Fibroblast of skin of scalp (primary cell): ENCODE measurements around the gene PIK3CA.
"Not testable (repeated sequence)": the region's sequence is repeated elsewhere in the genome, so short reads cannot be mapped to it uniquely, and the experiment has no call there.

Experiments
- DNase-seq: peaks from one replicate; pipeline ENCODE4 v3.0.0-alpha.2; 2013

The PIK3CA gene

DNA sequence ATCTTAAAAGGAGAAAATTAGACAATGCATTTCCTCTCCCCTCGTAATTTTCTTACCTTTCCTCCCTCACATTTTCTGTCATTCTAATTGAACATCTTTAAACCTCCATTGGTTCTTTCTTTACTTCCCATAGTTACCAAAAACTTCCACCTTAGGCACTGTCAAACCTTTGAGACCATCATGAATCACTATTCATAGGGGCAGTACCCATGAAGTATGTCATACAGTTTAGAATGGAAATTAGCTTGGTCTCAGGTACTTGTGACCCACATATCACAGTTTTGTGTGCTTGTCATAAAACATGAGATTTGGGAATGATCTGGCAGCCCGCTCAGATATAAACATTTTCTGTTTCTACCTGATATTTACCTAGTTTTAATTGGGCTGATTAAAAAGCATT, 52.6 kb downstream of the PIK3CA start:
- no peak for DNase-seq

DNA sequence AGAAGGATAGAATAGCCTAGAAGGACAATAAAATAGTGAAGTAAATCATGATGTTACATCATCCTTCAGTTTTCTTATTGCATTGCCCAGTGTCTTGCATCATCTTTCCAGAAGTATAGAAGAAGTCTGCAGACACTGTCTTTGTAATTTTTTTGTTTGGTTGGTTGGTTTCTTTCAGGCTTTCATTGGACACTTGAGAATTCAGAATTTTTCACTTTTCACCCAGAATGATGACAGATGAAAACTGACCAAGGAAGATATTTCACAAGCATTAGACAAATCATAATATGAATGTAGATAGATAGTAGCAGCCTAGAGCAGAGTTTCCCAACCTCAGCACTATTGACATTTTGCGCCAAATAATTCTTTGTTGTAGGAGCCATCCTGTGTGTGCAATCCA, 67.4 kb downstream of the PIK3CA start:
- DNase-seq, result peak; percentile 41

DNA sequence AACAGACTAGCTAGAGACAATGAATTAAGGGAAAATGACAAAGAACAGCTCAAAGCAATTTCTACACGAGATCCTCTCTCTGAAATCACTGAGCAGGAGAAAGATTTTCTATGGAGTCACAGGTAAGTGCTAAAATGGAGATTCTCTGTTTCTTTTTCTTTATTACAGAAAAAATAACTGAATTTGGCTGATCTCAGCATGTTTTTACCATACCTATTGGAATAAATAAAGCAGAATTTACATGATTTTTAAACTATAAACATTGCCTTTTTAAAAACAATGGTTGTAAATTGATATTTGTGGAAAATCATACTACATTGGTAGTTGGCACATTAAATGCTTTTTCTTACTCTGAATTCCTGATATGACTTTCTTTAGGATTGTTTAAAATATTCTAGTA, 70.1 kb downstream of the PIK3CA start:
- DNase-seq, result not testable (repeated sequence)

DNA sequence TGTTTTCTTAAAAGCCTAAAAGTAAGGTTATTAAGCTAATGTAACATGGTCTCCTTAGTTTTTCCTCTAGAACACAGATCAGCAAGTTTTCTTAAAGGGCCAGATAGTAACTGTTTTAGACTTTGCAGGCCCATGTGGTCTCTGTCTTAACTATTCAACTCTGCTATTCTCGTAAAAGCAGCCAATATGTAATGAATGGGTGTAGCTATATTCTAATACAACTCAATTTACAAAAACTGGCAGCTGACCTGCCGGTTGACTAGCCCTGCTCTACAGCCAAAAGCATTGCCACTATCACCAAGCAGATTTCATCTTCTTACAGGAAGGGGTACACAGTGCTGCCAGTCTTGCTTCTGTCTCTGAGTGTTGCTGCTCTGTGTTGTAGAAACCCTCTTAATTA, 75.4 kb downstream of the PIK3CA start:
- no peak for DNase-seq

DNA sequence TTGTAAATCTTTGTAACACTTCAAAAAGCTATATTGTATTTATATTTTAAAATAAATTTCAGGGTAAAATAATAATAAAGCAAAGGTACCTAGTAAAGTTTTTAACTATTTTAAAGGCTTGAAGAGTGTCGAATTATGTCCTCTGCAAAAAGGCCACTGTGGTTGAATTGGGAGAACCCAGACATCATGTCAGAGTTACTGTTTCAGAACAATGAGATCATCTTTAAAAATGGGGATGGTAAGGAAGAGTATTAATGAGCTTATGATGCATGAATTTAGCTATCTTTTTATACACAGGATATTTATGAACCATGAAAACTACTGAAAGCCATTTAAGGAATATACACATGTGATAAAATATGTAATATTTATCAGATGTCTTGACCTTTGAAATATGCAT, 76.4 kb downstream of the PIK3CA start:
- DNase-seq, result no peak

DNA sequence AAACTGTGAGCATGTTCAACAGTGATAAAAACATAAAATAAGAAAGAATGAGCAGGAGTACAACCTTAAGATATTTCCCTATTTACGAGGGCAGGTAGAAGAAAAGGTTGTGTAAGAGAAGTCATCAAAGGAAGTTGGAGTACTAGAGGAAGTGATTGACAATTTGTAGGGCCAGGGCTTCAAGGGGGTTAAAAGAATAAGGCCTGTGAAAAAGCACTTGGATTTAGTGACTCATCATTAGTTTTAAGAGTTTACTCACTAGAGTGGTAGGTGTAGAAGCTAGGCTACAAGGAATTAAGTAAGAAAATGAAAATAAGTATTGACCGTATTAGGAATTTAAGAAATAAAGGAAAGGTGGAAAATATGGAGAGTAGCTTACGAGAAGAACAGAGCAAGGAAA, 79.2 kb downstream of the PIK3CA start:
- no peak for DNase-seq

DNA sequence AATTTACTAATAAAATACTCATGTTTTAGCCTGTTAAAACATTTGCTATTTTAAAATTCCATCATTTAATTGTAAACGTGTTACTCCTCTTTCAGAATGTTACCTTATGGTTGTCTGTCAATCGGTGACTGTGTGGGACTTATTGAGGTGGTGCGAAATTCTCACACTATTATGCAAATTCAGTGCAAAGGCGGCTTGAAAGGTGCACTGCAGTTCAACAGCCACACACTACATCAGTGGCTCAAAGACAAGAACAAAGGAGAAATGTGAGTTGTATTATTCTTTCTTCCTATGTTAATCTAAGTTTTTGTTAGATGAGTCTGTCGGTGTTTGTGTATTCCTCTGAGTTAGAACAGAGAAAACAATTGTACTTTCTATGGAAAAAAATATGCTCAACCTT, 81.0 kb downstream of the PIK3CA start:
- DNase-seq, result no peak

DNA sequence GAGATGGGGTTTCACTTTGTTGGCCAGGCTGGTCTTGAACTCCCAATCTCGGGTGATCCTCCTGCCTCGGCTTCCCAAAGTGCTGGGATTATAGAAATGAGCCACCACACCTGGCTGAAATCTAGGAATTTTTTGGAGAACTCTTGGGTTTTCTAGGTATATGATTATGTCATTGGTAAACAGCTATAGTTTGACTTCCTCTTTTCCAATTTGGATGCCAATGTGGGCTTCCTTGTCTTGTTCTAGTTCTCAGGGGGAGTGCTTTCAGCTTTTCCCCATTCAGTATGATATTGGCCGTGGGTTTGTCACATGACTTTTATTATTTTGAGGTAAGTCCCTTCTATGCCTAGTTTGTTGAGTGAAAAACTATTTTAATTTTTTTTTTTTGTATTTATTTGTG, 84.9 kb downstream of the PIK3CA start:
- DNase-seq, result no peak

DNA sequence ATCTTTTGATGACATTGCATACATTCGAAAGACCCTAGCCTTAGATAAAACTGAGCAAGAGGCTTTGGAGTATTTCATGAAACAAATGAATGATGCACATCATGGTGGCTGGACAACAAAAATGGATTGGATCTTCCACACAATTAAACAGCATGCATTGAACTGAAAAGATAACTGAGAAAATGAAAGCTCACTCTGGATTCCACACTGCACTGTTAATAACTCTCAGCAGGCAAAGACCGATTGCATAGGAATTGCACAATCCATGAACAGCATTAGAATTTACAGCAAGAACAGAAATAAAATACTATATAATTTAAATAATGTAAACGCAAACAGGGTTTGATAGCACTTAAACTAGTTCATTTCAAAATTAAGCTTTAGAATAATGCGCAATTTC, 86.0 kb downstream of the PIK3CA start:
- DNase-seq, result peak; percentile 11

DNA sequence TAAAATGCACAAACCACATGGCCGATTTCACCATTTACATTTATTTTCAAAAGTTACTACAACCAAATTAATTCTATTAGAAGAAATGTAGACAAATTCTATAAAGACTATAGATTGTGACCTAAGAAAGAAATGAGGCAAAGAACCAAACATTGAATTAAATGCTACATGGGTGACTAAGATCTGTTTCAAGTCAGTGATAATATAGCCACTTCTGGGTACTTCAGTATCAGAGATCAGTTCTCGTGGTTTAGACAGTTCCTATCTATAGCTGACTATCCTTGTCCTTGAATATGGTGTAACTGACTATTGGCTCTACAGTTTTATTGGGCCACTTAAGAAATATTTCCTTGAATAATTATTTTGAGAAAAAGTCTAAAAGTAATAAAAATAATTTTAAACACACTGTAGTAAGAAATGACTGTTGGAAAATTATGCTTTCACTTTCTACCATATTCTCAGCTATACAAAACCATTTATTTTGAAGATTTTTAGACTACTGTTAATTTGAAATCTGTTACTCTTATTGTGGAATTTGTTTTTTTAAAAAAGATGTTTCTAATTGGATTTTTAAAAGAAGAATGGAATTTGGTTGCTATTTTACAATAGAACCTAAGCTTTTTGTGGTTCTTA, 88.6 kb downstream of the PIK3CA start:
- no peak for DNase-seq

DNA sequence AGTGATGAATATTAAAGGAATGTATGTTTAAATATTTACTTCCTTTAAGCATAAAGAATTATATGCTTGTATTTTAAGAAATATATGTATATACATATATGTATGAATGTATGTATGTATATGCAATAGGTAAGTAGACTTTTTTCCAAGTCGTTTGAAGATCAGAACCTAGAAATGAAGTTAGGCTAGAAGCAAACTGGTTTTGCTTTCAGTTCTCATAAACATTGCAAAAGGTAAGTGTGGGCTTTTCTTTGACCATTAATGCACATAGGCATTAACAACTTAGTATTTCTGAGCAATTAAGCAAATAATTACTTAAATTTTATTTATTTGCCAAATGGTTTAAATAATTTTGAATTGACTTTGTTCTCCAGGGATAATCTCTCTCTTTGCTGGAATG, 92.1 kb downstream of the PIK3CA start:
- DNase-seq, result not testable (repeated sequence)

DNA sequence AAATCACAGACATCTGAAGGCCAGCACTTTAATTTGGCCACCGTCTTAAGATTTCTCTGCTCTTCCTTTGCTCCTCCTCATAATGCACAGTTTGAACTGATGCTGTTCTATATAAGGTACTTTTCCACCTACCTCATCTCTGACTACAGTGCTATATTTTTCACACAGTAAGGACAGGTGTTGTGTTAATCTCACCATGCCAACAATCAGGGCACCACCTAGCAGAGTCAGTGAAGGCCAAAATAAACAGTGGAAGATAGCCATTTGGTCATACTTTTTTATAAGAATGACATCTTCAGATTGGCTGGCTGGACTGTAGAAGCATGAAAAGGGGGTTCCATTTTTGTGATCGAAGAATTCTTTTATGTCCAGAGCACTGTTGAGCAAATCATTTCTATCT, 94.7 kb downstream of the PIK3CA start:
- not testable (repeated sequence) for DNase-seq

DNA sequence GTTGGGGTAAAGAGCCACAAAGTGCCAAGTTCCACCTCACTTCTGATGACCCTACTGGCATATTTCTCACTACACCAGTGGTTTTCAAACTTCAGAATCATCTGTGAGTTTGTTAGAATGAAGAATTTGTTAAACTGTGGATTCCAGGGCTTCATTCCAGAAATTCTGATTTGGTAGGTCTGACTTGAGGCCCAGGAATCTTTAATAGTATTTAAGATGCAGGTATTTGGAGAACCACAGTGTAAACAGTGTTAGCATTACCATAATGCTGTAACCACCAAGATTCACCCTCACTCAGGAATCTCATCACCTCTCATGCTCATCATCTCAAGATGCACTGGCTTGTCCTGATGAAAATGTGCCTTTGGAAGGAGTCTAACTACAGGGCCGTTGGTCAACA, 96.7 kb downstream of the PIK3CA start:
- peak; percentile 28 for DNase-seq

DNA sequence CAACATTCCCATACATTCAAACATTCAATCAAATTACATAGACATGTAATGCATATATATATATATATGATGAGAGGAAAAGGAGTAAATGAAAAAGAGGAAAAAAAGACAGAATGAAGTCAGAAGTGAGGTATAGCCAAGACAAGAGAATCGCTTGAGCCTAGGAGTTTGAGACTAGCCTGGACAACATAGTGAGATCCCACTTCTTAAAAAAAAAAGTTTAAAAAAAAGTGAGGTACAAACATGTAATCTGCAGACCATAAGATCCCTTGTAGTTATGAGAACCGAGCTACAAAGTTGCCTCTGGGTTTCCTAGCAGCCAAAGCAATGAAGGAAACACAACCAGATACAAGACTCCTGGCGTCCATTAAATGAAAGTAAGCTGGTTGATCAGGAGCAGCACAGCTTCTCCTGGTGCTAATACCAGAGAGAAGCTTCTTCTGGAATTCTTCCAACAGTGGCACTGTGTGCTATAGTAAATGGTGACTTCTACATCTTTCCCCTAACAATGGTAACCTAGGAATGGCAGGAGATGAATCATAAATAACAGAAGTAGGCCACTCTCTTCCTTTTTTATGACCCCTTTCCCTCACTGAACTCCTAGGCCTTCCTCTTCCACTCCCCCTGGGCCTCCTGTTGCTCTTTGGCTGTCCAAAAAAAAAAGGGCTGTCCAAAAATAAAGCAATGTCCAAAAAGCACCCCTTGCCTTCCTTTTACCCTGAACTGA, 99.3 kb downstream of the PIK3CA start:
- DNase-seq, result no peak

DNA sequence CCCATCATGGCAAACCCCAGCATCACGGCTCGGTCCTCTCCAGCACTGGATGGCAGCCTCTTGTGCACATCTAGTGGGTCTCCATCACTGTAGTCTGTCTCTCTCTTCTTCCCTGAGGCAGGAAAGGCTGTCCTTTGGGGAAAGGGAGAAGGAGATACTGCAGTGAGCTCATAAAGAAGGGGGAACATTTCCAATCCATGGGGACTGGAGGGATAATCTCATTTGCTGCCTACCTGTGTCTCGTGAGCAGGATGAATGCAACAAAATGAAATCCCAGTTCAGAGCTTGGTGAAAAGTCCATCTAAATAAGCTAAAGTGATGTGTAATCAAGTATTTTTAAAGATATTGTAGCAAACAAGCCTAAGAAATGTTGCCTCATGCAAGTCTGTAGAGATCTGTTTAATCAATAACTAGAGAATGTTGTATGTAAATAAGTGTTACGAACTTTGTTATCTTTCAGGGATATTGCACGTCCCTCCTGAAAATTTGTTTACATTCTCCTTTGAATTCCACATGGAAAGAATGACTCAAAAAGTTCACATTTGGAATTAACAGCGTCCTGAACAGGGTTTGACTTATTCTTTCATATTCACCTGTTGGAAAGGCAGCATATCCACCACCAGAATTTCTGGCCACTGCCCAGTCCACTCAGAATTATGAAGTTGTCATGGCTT, 102.8 kb downstream of the PIK3CA start, which contains the start of gene KCNMB3:
Gene KCNMB3, minus strand, starts transcription at position 312 of the 674 bp plus-strand sequence. Its CDS starts 124 bp downstream, at position 188.
- no peak for DNase-seq

DNA sequence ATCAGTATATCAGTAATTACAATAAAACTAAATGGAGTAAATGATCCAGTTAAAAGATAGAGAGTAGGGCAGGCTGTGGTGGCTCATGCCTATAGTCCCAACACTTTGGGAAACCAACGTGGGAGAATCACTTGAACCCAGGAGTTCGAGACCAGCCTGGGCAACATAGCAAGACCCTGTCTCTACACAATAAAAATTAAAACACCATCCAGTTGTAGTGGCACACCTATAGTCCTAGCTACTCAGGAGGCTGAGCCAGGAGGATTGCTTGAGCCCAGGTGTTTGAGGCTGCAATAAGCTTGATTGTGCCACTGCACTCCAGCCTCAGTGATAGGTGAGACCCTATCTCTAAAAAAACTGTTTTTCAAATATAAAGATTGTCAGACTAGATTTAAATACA, 108.7 kb downstream of the PIK3CA start:
- DNase-seq, result no peak

DNA sequence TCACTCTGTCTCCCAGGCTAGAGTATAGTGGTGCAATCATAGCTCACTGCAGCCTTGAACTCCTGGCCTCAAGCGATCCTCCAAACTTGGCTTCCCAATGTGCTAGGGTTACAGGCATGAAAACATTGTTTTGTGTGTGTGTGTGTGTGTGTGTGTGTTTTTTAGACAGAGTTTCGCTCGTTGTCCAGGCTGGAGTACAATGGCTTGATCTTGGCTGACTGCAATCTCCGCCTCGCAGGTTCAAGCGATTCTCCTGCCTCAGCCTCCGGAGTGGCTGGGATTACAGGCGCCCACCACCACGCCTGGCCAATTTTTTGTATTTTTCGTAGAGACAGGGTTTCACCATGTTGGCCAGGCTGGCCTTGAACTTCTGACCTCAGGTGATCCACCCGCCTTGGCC, 109.6 kb downstream of the PIK3CA start:
- DNase-seq, result not testable (repeated sequence)

DNA sequence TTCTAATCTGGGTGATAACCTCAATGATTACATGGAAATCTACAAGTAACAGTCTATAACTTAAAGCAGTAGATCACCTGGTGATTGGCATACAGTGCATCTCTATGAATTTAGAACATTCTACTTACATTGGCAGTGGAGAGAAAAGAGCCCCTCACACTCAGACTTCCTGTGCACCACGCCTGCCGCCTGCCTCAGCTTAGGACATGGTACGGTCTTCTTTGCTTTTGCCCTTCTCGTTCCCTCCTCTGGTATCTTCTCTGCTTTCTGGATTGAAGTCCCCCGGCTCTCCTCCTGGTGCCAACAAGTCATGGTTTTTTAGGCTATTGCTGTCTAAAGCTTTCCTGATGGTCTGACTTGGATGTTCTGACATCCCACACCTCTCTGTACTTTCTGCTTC, 110.7 kb downstream of the PIK3CA start:
- no peak for DNase-seq

DNA sequence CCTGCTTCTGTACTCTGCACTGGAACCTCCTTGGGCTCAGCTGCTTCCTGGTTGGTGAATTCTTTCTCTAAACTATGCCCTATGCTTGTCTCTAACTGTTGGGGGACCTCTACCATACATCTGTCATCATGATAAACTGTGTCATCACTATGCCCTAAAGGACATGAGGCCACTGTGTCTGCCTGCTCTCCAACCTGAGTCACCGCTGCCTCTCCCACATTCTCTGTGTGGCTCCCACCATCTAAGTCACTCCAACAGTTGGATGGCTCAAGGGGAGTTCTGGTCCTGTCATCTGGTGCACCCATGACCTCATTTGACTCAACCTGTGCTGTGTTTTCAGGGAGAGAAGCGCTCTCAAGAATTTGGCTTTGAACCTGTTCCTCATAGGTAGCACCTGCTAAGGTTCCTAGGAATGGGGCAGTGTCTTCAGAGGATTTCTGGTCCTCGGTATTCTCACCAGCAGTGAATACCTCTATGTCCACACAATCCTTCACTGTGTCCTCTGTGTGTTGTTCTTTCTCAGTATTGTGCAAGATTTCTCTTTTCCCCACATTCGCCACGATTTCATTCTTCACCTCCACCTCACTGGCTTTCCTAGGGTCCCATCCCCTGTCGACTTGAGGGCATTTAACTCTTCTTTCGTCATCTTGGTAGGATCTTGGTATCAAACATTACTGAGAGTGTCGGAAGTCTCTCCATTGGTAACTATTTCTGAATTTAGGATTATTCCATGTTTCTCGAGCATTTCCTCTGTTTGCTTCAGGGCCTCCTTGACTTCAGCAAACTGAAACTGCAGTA, 112.0 kb downstream of the PIK3CA start:
- DNase-seq, result not testable (repeated sequence)

DNA sequence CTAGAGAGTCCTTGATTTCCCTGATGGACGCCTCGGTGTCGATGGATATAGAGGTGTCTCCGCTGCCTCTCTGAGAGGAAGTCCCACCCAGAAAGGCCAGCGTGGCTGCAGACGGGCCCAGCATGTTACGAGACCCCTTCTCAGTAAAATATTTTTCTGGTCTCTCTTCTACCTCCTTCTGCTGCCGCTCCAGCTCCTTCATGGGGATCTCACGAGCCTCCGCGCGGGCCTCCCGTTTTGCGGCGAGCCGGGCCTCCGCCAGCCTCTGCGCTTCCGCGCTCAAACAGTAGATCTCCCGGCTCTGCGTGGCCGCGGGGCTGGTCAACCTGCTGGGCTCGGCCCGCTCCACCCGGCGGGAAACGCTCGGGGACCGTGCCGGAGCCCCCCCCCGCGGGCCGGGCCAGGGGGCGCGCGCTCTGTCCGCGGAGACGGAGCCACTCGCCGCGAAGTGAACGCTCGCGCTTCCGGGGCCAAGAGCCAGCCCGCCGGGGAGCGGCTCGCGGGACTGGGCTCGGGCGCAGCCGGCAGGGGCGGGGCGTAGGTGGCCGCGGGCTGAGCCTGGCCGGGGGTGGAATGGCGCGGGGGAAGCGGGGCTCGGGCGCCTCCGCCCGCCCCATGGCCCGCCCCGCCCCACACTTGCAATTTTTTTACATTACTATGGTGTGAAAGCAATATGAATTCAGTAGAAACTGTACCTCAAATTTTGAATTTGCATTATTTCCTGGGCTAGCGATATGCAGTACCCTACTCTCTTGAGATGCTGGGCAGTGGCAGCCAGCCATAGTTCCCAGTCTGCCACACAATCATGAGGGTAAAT, 113.0 kb downstream of the PIK3CA start:
- DNase-seq, result peak; percentile 73

DNA sequence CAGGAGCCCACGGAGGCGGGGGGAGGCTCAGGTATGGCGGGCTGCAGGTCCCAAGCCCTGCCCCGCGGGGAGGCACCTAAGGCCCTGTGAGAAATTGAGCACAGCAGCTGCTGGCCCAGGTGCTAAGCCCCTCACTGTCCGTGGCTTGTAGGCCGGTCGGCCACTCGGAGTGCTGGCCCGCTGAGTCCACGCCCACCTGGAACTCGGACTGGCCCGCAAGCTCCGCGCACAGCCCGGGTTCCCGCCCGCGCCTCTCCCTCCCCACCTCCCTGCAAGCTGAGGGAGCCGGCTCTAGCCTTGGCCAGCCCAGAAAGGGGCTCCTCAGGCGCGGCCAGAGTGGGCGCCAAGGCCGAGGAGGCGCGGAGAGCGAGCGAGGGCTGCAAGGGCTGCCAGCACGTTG, 115.0 kb downstream of the PIK3CA start:
- DNase-seq, result no peak

DNA sequence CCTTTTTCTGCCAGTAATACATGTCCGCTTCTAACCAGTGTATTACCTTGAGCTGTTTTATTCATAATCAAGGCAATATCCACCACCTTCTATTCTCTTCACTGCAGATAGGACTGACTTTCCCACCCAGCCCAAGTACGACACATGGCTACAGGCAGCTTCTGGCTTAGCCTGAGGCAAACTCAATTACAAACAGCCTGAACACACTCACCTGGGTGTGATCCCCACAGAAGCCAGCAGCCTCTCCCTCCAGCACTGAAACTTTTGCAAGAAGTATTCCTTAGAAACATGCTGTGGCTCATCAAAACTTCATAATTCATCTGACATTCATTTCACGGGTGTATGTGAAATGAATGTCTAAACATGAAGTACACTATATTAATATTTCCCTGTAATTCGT, 116.3 kb downstream of the PIK3CA start:
- no peak for DNase-seq
